Right ventricle myocardium inferior (tissue), 1 donor: ENCODE data around the gene CCDC71. TPM values are rescaled to one million over a fixed set of nuclear protein-coding genes. Genes with fewer than 3 reads are reported as not detected.

Experiments
- ATAC-seq: fragments of 200-7000 bp; cut with Tn5 transposase; one replicate; pipeline ENCODE4 v1.9.1; 2020; ENCODE audit warnings: mild to moderate bottlenecking, moderate library complexity
- DNase-seq: peaks from one replicate; pipeline ENCODE4 v3.0.0; 2021; ENCODE audit errors: missing footprints
- intact Hi-C: fragments of 100-400 bp; cut with DNase I; formaldehyde crosslinking; loops from one replicate; pipeline ENCODE4 v1.11.0; 2022
- total RNA-seq: library from RNA; stranded (reverse); fragmentation: NEBNext Ultra II Directional; extraction: Animal tissue kit (Norgen Biotek cat#: 25700); gene quantifications from one replicate; pipeline ENCODE4 v1.2.1, GENCODE V29; 2021
- donor health status: DM: no; HTN: yes; CAD: no; lungs with severe emphysema.

Gene CCDC71
- total RNA-seq, 1 donor from 2014 or later, result 9.4 TPM

DNA sequence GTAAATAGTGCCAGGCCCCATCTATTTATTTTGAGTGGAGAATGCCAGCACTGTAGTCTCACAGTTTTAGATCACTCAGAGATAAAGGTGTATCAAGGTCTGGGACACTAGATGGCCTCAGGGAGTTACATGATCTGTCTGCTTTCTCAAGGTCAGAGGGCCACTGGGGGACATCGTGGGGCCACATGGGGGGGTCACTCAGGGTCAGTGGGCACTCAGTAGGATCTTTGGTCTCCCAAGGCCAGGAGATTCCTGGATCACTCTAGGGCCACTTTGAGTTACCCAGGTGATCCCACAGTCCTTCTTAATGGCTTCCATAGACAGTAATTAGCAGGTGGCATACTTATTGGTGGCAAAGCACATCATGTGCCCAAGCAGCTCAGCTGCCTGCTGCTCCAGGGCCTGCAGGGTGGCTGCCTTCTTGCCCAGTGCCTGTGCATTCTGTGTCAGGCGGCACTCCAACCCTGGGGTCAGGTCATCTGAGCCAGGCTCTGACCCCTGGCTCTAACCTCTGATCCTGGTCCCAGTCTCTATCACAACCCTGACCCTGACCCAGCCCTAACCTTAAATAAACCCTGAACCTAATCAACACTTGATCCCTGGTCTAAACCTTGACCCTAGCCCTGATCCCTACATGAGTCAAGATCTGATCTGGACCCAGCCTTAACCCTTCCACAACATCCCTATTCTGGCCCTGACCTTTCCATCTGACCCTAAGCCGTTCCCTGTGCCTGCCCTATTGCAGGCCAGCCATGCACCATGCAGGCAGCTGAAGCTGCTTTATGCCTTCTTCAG lies 31.5 kb downstream of the CCDC71 start:
- no peak for ATAC-seq
- intact Hi-C loops, result loop anchor here (5.0 kb wide), 1 partner anchor 112 kb away; the partner anchor contains the start of gene NDUFAF3

DNA sequence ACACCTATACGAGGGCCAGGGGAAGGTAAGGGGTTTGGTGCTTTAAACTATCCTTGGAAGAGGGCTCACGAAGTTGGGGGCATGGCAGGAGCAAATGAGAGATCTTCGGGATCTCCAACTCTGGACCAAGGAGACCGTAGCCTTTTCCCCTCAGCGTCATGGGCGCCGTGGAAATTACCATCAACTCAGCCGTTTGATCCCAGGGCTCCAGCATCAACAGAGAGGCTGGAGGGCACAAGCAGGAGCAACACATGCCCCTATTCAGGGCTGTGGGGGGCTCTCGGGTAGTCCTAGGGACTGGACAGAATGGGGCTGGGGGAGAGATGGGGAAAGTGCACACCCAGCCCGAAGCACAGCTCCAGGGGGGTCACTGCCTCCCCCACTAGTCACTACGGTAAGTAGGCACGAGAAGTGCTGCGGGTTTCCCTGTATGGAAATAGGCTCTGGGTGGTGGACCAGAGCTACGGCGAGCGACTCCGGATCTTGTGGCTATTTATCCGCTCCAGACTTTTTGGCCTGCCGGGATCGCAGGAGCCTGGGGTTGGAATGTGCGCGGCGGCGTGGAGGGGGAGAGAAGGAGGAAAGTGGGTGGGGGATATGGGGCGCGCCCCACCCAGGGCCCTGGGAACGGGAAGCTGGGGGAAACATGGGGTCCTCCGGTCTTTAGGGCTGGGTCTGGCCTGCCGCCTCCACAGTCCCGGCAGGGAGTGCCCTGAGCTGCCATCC lies 32.7 kb downstream of the CCDC71 start:
- DNase-seq, result peak; percentile 91
- intact Hi-C loops, result loop anchor here (2.0 to 5.0 kb wide), 3 partner anchors 33 to 111 kb away; partner anchors contain the start of genes CCDC71, NDUFAF3 and QRICH1
- ATAC-seq, result peak; percentile 89

More for the DNA sequence above, 31.5 kb downstream of the CCDC71 start:
- DNase-seq, result peak; percentile 31

DNA sequence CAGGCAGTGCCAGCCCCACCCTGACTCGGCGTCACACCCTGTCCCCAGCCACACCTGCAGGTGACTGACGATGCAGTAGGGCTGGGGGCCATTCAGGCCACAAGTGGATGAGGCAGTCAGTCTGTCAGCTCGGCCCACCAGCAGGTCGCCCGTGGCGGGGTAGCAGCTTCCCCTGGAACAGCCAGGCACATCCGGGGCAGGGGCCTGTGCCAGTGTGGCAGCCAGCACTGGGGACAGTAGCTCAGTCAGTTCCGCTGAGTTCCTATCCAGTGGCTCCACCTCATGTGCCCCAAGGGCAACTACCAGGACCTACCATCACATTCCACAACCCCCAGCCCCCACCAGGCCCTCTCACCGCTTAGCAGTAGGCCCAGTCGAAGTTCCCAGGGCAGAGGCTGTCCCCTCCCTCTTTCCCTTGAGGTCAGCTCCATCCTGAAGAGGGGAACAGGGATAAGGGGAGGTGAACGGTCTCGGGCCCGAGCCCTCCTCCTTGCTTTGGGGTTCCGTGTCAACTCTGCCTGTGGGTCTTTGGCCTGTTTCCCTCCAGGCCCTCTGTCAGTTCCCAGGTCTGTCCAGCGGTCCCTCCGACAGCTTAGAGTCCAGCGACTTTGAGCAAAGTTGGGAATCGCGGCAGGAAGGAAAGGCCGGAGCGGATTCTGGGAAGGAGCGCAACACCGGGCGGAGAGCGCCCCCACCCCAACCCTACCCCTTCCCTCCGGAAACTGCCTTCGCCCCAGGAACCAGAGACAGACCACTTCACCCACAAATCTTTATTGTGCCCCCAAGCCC lies 33.5 kb downstream of the CCDC71 start, which contains the start of gene LAMB2:
LAMB2 (minus strand) TSS at position 614 of the 789 bp plus-strand sequence; CDS start at position 431, 183 bp downstream.
- DNase-seq (peak; percentile 80), ATAC-seq (peak; percentile 85)
- intact Hi-C loops, result loop anchor here (2.0 to 5.0 kb wide), 3 partner anchors 34 to 110 kb away; partner anchors contain the start of genes CCDC71, NDUFAF3 and QRICH1

DNA sequence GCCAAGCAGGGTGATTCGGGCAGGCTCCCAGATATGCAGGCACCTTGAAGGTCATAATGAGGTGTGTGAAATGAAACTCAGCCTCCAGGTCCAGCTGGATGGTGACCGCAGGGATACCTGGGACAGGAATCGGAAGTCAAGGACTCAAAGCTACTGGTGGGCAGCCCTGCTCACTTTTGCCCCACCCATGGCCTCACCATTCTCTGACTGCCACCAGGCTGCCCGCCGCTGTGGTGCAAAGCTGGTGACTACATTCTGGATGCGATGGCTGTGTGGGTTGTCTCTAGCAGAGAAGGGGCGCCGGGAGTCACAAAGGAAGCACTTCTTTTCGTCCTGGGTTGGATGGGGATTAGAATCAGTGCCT lies 34.1 kb downstream of the CCDC71 start:
- DNase-seq (no peak), ATAC-seq (no peak)
- intact Hi-C loops, result loop anchor here (2.0 to 5.0 kb wide), 3 partner anchors 35 to 110 kb away; partner anchors contain the start of genes CCDC71, NDUFAF3 and QRICH1

DNA sequence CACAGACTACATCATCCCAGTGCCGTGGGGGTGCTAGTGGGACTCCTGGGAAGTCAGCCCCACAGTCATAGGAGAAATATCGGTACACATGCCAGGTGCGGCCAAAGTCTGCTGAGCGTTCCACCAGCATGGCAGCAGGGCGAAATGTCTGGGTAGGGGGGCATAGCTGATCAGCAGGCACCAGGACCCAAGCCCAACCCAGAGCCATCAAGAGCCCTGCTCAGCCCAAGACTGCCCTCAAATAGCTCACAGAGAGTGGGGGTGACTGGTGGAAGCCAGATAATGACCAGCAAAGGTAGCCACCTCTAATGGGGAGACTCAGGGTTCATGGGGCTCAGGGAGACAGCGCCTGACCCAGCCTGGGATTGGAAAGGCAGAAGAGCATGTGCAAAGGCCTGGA lies 34.6 kb downstream of the CCDC71 start:
- ATAC-seq, result no peak
- DNase-seq, result no peak
- intact Hi-C loops, result loop anchor here (5.0 kb wide), 1 partner anchor 109 kb away; the partner anchor contains the start of gene NDUFAF3

DNA sequence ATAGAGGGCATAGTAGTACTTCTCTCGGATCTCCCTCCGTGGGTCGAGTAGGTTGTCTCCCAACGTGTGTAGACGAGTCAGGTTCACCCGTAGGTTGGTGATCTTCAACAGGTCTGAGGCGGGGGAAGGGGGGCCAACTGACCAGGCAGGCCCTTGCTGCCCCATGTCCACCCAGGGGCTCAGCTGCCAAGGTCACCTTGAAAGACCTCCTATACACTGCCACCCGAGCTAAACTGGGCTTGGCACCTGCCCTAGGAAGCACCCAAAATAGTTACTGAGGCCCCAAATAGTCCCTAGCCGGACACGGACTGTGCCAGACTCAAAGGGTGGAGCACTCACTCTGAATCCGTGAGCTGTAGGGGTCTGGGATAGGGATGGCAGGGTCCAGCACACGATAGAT lies 35.1 kb downstream of the CCDC71 start:
- DNase-seq (no peak), ATAC-seq (no peak)
- intact Hi-C loops, result loop anchor here (5.0 kb wide), 1 partner anchor 109 kb away; the partner anchor contains the start of gene NDUFAF3

DNA sequence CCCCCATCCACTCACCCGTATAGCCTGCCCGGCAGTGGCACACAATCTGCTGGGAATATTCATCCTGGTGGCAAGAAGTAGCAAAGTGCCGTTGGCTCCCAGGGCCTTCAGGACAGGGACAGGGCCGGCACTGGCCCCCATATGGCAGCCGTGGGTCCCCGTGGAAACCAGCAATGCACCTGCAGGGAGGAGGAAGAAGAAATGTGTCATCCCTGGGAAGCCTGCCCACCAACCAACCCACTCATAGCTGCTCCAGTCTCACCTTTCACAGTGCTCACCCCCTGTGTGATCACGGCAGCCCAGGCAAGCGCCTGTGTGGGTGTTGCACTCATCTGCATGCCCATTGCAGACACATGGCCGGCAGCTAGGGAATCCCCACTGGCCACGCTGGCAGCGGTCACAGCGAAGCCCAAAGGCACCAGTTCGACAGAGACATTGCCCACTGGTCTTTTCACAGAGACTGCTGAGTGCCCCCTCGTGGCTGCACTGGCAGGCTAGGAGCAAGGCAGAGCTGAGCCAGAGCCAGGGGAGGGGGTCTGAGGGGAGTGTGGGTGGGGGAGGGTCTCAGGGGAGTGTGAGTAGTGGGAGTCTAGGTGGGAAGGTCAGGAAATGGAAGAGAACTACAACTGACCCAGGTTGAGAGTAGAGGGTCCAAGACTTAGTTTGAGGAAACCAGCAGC lies 41.0 kb downstream of the CCDC71 start:
- intact Hi-C loops, result no loop called here
- DNase-seq, result no peak
- no peak for ATAC-seq

DNA sequence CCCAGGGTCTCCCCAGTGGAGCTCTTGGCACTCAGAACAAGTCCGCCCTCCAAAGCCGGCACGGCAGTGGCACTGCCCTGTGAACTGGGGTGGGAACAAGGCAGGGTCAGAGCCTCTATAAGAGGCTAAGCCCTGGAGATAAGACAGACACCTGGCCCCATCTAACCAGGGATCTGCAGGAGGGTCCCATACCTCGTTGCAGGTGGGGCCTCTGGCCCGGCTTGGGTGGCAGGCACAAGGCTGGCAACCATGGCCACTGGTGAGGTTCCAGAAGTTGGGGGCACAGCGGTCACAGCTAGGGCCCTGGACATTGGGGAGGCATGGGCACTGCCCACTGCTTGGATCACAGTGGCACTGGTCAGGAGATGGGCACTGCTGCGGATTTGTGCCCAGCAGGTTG lies 41.9 kb downstream of the CCDC71 start:
- ATAC-seq (no peak), DNase-seq (no peak)
- intact Hi-C loops, result no loop called here

DNA sequence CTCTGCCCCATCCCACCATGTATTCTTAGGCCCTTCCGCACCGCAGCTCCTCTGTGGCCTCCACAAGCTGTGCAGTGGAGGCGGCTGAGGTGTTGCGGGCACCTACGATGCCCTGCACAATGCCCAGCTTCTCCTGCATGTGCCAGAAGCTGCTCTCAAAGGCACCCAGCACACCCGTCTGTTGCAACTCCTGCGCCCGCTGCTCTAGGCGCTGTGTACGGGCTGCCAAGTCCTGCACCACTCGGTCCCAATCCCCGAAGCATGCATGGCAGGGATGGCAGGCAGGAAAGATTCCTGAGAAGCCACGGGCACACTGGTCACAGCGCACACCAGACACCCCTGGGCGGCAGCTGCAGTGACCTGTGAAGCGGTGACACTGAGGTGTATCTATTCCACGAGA lies 42.4 kb downstream of the CCDC71 start:
- ATAC-seq, result no peak
- intact Hi-C loops, result no loop called here
- DNase-seq, result no peak

DNA sequence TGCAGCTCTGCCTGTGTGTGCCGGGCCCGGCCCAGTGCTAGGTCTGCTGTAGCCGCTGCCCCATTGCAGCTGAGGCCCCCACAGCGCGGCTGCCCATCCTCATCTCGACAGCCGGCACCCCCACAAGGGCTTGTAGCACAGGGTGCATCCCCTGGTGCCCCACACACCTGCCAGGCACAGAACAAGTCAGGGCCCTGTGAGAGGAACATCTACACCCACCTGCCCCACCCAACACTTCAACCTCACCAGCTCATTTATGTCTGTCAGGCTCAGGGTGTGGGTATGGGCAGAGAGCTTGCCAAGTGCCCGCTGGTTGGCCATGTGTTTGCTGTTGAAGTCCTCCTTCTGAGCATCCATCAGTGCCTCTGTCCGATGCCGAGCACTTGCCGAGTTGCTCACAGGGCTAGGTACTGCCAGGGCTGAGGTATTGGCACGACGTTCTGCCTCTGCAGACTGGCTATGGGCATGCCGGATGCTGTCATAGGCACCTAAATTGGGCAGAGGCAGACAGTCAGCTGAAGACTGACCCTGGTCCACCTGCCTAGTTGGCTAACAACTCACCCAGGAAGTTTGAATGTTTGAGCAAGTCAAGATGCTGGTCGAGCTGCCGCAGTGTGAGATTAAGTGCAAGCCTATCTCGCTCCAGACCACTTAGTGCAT lies 43.1 kb downstream of the CCDC71 start:
- no peak for DNase-seq
- no peak for ATAC-seq
- intact Hi-C loops, result no loop called here

DNA sequence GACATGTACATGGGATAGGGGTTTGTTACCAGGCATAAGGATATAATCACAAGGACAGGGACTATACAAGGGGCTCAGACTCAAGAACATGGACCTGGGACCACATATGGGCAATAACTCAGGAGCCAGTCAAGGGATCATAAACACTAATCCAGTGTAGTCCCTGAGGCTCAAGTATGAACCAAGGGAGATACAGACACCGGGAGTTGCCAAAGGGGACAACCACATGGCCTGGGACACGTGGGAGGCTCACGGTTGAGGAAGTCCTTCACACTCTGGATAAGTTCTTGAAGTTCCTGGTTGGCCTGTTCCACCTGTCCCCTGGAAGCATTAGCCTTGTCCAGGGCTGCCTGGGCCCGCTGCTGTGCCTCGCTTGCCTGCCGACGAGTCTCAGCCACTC lies 43.7 kb downstream of the CCDC71 start:
- ATAC-seq (no peak), DNase-seq (no peak)
- intact Hi-C loops, result no loop called here

DNA sequence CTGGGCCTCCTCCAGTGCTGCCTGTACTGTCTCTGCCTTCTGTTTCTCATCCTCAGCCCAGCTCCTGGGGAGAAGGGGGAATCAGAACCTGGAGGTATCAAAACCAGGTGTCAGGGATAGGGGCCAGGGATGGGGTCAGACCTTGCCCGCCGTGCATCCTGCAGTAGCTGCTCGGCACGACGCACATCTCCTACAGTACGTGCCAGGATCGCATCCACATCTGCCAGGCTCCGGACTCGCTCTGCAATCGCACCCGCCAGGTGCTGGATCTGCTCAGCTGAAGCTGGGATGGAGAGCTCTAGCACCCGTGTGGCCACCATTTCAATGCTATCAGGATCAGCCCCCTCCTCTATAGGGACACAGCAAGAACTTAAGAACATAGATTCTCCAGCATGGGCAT lies 44.1 kb downstream of the CCDC71 start:
- DNase-seq, result no peak
- intact Hi-C loops, result no loop called here
- no peak for ATAC-seq

DNA sequence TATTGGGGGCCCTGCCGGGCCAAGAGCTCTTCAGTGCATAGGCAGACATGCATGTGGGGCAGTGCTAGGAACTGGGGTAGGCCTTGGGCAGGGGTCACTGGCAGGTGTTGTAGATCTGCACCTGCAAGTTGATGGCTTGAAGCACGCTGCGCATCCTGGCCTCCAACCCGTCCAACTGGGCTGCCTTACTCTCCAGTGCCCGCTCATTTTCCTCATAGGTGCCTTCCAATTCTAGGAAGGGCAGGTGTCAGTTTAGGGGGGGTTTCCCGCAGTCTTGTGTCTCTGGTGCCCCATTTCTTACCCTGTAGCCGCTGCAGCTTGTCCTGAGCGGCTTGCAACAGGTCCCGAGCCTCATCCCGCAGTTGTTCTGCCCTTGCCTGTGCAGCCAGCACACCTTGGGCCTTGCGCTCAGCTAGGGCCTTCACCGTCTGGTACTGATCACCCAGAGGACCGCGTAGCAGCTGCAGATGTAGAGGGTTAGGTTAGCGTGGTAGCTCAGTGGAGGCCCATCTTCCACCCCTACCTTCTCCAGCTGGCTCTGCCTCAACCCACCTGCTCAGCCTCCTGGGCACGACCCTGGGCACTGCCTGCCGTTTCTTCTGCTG lies 44.9 kb downstream of the CCDC71 start:
- DNase-seq (no peak), ATAC-seq (no peak)
- intact Hi-C loops, result no loop called here

DNA sequence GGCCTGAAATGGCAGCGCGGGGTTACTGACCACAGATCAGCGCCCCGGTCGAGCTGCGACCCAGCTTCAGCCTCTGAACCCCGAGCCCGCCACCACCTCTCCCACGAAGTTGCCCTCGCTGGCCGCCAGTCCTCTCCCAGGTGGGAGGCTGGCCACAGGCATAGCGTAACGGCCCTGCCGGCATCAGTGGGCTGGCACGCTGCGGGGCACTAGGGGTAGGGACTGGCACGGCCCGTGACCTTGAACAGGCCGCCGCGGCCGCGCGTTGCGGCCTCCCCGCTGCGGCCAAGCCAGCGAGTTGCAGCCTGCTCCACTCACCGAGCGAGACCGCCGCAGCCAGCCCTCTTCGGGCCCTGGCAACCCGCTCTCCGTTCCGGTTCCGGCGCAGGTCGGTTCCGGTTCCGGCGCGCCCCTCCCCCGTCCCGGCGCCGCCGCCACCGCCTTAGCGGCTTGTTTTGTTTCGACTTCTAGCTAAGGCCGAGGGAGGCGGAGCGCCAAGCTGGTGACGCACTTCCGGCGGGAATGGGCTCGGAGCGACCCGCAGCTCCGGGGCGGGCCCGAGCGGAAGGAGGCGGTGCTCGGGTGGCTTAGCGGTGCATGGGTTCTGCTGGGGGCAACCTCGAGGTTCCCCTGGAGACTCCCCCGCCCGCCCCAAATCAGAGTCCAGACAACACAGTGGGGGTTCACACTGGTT lies 45.5 kb downstream of the CCDC71 start, which contains the start of gene USP19:
USP19 (minus strand) TSS at position 386 of the 694 bp plus-strand sequence. CDS start 1,678 bp downstream, outside the sequence.
- DNase-seq (peak; percentile 98), ATAC-seq (peak; percentile 93)
- intact Hi-C loops, result no loop called here

DNA sequence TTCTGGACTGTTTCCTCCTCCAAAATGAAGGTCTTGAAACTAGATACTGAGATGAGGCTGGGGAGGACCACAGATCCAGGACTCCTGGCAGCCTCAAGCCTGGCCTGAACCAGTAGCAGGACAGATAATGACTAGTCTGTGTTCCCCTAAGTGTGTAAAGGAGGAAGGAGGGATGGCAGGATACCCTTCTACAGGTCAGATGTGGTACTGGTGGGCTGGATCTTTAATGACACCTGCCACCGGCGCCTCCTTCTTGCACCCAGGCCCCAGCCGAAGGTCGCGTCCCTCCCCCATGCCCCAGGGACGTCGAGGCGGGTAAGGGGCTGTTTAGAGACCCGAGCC lies 46.1 kb downstream of the CCDC71 start:
- ATAC-seq, result peak; percentile 3
- no peak for DNase-seq
- intact Hi-C loops, result no loop called here

DNA sequence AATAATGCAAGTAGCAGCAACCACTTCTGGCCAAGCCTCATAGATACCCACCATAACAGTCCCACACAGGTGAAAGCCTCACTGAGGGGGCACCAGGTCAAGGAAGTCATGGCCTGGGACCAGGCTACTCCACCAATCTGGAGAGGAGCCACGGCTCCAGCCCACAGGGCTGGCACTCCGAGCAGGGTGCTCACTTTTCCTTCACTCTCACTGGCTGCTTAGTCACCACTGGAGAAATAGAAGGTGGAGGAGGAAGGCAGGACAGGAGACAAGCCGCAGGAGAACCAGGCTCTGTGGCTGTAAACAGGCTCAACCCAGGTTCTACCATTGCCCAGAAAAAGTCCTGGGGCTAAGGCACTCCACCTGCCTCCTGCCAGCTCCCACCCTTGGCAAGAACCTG lies 46.7 kb downstream of the CCDC71 start:
- no peak for ATAC-seq
- intact Hi-C loops, result no loop called here
- no peak for DNase-seq

DNA sequence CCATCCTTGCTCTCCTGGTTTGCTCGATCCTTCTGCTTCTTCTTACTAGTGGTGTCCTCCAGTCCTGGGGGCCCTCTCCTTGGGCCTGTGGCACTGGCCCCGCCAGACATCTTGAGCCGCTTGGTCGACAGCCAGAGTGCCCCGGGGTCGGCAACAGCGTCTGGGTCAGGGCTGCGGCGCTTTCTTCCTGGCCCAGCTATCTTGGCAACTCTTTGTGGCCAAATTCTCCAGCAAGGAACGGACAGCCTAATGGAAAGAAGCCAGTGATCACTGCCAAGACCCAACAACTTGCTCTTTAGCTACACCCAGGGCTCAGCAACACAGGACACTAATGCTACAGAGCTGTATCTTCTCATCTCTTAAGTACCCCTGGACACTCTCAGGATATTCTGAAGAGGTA lies 47.1 kb downstream of the CCDC71 start:
- ATAC-seq, result no peak
- intact Hi-C loops, result no loop called here
- no peak for DNase-seq
